GM21723 (cell line): Measurements from ENCODE around the gene NTRK2.

ENCODE experiments used
- ATAC-seq: cut with Tn5 transposase; IDR thresholded peaks from one replicate; pipeline ENCODE4 v1.9.1; 2021; ENCODE audit warnings: mild to moderate bottlenecking, moderate library complexity; ENCODE audit not compliant: unreplicated experiment

Gene NTRK2

GRCh38 chr9:84812847-84813246, 143.3 kb downstream of the NTRK2 start:
- ATAC-seq = no peak

GRCh38 chr9:84815554-84815953, 146.0 kb downstream of the NTRK2 start:
- no peak for ATAC-seq

DNA sequence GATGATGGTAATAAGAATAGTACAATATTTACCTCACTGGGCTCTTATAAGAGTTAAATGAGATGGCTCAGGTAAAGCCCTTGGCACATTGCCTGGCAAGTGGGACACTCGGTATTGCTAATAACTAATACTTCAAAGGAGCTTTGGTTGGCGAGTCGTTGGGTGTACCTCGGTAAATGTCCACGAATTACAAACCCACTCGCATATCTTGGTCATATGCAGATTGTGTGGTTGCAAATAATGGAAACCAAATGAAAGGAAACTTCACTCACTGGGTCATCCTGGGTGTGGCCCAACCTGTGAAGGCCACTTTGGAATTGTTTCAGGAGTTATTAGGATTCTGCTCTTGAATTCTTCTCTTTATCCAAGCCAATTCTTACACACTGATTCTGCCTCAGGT, 147.5 kb downstream of the NTRK2 start:
- ATAC-seq = no peak

- no peak for ATAC-seq
These were observed 149.3 kb downstream of the NTRK2 start for GRCh38 chr9:84818791-84819190.

DNA sequence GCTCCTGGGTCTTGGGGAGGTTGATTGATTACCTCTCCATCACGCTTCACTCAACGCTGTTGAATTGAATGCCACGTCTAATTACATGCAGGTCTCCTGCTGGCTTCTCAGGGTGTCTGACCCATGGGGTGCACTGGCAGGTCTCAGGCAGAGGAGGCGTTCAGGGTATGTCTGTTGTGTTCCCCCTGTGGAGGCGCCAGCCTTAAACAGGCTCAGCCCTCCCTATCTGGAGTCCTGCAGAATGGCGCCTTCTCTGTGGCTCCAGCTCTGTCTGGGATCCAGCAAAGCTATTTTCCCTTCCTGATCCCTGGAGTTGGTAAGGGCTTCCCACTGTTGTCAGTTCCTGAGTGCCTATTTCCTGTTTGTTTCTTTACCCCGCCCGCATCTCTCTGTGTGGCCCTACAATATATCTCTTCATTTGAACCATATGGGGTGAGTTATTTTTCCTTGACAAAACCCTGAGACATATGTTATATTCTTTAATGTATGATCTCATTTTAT, 150.0 kb downstream of the NTRK2 start:
- no peak for ATAC-seq

DNA sequence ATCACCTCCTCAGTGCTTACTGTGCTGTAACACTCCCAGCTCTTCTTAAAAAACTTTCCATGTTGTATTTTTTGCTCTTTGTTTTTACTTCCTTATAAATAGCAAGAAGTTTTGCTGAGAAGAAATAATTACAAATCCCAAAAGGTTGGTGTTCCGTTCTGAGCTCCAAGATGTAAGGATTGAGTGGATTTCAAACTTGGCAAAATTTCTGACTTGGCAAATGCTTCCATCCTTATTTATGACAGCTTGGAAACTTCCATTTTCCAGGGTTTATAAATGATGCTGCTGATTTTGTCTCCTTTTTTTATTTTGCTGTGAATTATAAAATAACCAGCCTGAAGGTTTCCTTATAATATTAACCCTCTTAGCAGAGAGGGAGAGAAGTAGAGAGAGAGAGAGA, 151.9 kb downstream of the NTRK2 start:
- no peak for ATAC-seq

- no peak for ATAC-seq
These were observed 153.2 kb downstream of the NTRK2 start for GRCh38 chr9:84822589-84823233.

DNA sequence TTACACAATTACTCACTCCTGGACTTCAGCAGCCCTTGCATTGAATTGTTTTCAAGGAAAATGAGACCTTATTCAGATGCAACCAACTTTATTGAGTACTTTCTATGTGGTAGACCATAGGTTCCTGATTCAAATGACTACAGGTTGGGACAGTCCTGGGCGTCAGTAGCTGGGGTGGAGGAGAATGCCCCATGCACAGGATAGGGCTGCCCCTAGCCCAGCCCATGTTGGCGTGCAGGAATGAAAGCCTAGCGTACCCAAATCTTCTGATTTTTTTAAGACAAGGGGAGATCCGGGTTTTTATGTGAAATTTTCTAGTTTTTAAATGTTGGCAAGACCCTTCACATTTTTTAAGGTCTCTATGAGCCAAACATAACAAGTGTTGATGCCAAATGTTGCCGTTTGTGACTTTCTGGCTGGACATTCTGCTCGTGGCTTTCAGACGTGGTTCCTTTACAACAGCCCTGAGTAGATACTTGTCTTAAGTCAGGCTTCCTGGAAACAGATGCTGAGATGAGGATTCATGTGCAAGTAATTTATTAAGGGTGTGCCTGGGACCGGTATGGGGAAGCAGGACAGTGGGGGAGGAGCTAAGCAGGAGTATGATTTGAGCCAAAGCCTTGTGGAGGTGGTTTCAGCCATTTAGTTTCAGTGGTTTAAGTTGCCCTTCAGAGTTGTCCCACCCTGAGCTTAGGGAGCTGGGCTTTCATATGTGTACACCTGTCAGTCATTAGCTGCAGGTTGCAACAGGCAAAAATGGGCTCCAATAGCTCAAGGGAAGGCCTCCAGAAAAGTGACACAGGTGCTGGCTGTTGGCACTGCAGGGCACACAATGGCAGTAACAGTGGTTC, 154.1 kb downstream of the NTRK2 start:
- ATAC-seq = no peak

- ATAC-seq = no peak
These were observed 157.8 kb downstream of the NTRK2 start for GRCh38 chr9:84827216-84827765.

DNA sequence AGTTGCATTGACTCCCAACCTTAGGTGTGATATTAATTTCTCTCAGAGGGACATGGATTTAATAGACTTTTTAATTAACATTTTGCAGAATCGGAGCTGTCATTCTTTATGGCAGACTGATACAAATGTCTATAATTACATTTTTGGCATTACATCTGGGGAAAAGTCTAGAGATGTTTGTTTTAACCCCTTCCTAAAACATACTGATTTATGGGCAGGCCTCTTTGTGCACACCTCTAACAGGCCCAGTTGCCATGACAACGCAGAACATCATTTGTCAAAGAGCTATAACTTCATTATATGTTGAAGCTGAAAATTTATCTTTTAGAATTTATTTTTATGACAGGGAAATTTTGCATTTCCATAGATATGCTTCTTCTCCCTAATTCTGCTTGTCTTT, 158.5 kb downstream of the NTRK2 start:
- ATAC-seq = no peak

- ATAC-seq = no peak
These were observed 159.9 kb downstream of the NTRK2 start for GRCh38 chr9:84829471-84829870.

GRCh38 chr9:84829997-84830696, 160.6 kb downstream of the NTRK2 start:
- no peak for ATAC-seq

GRCh38 chr9:84831377-84831776, 161.8 kb downstream of the NTRK2 start:
- ATAC-seq = no peak

DNA sequence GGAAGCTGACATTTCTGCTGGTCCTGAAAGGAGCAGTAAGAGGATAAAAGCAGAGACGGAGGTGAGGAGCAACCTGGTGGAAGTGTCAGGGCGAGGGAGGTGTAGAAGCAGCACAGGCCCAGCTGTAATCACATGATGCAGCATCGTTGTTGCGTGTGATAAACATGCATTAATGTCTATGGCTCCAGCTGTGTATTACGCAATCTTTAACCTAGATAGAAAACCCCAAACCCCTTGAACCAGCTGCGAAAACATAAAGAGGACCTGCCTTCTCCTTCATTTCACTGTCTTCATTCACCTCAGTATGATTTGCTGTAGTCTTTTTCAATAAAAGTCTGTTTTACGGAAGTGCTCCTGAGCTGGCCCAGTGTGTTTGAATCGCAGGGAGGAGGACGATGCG, 162.9 kb downstream of the NTRK2 start:
- ATAC-seq = no peak

- no peak for ATAC-seq
These were observed 164.9 kb downstream of the NTRK2 start for GRCh38 chr9:84834426-84834825.

- no peak for ATAC-seq
These were observed 166.2 kb downstream of the NTRK2 start for GRCh38 chr9:84835745-84836144.

DNA sequence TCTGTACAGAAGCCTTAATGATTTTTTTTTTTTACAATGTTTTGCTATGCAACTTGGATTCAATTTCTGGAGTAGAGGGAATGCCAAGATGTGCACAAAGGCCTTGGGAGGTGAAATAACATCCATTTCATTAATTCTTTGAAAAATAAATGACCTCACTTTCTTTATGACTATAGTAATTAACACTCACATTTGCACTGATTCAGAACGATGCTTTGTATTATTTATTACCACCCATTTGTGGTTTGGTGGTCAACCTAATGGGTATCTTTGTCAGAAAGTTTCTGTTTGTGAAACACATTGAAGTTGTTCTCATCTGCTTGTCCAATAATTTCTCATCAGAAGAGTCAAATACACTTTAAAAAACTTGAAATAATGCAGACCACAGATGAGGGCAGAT, 169.3 kb downstream of the NTRK2 start:
- no peak for ATAC-seq

GRCh38 chr9:84839541-84839940, 170.0 kb downstream of the NTRK2 start:
- no peak for ATAC-seq

- ATAC-seq = no peak
These were observed 172.4 kb downstream of the NTRK2 start for GRCh38 chr9:84841931-84842330.

GRCh38 chr9:84843175-84843824, 173.8 kb downstream of the NTRK2 start:
- ATAC-seq = no peak
